DND-41 (cell line): ENCODE data around the gene AATF.

Experiments
- ATAC-seq: fragments of 200-7000 bp; cut with Tn5 transposase; 3 replicates; pipeline ENCODE4 v1.9.1; 2021; ENCODE audit warnings: low read depth; ENCODE audit not compliant: insufficient read depth
- DNase-seq: peaks from one replicate; pipeline ENCODE4 v3.0.0-alpha.2; 2020
- H2AFZ ChIP-seq: 2 replicates; pipeline ENCODE4 v1.6.0; 2012; ENCODE audit warnings: low read depth, low read length
- H3K27ac ChIP-seq: 2 replicates; pipeline ENCODE4 v1.5.1; 2012; ENCODE audit warnings: low read length, inconsistent platforms
- H3K27me3 ChIP-seq: fragments of 200-600 bp; sonication (generic); 2 replicates; pipeline ENCODE4 v1.6.0; 2012; ENCODE audit warnings: low read length, mild to moderate bottlenecking, inconsistent platforms; ENCODE audit not compliant: insufficient read depth, poor library complexity
- H3K36me3 ChIP-seq: 2 replicates; pipeline ENCODE4 v1.5.1; 2012; ENCODE audit warnings: low read length, inconsistent platforms; ENCODE audit not compliant: insufficient read depth
- H3K4me1 ChIP-seq: 2 replicates; pipeline ENCODE4 v1.5.1; 2012; ENCODE audit warnings: mild to moderate bottlenecking, low read length; ENCODE audit not compliant: insufficient read depth
- H3K4me2 ChIP-seq: 2 replicates; pipeline ENCODE4 v1.6.0; 2012; ENCODE audit warnings: mild to moderate bottlenecking, moderate library complexity, low read length, inconsistent platforms; ENCODE audit not compliant: insufficient read depth
- H3K4me3 ChIP-seq, 2 experiments: fragments of 200-600 bp in 1 of 2; shearing (Covaris generic) in 1 of 2; 2 replicates each; pipeline ENCODE4 v1.5.1; 2012 to 2016; ENCODE audit warnings: inconsistent platforms in 2 of 2, low read length in 2 of 2, mild to moderate bottlenecking in 2 of 2, low read depth in 1 of 2, moderate library complexity in 1 of 2
- H3K79me2 ChIP-seq: 2 replicates; pipeline ENCODE4 v1.6.0; 2012; ENCODE audit warnings: low read length, inconsistent platforms; ENCODE audit not compliant: insufficient read depth
- H3K9ac ChIP-seq: 2 replicates; pipeline ENCODE4 v1.6.0; 2012; ENCODE audit warnings: low read depth, mild to moderate bottlenecking, inconsistent platforms, low read length, moderate library complexity
- H3K9me3 ChIP-seq: 2 replicates; pipeline ENCODE4 v1.5.1; 2012; ENCODE audit warnings: low read length, moderate library complexity, mild to moderate bottlenecking, inconsistent platforms; ENCODE audit not compliant: insufficient read depth, severe bottlenecking
- H4K20me1 ChIP-seq: 2 replicates; pipeline ENCODE4 v1.6.0; 2012; ENCODE audit warnings: low read length; ENCODE audit not compliant: insufficient read depth
- EZH2 ChIP-seq: IDR thresholded peaks from 3 replicates; pipeline ENCODE4 v1.6.1; 2012; ENCODE audit warnings: borderline replicate concordance, low read depth, mild to moderate bottlenecking, moderate library complexity, low read length, inconsistent platforms; ENCODE audit not compliant: severe bottlenecking
- TF ChIP-seq, protein P1 (sequence below): IDR thresholded peaks from 2 replicates; pipeline ENCODE4 v1.5.1; 2012; ENCODE audit warnings: borderline replicate concordance, low read length, moderate library complexity, mild to moderate bottlenecking; ENCODE audit not compliant: poor library complexity, severe bottlenecking; ENCODE audit errors: extremely low read depth

Gene AATF

DNA sequence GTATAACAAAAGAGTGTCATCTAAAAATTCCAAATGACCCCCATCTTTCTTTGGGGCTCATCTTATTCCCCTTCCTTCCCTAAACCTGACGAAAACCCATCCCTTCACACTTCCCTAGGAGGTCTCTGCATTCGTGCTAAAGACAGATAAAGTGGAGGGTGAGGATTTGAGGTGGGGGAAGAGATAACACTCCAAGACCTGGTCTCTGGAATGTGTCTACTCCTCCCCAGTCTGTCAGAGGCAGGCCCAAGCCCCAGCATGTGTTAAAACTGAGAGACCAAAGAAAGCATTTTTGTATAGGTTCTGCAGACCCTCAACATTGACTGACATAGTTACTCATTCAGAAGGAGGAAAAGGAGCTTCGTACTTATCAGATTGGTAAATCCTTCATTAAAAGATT lies 22.5 kb upstream of the AATF start:
- H3K4me3 ChIP-seq = no peak overlapping the region
- no peak overlapping the region for H3K4me2 ChIP-seq
- H3K27ac ChIP-seq = no peak overlapping the region
- H3K9me3 ChIP-seq = no peaks in the 10 kb centered on the region
- TF ChIP-seq, protein P1, sequence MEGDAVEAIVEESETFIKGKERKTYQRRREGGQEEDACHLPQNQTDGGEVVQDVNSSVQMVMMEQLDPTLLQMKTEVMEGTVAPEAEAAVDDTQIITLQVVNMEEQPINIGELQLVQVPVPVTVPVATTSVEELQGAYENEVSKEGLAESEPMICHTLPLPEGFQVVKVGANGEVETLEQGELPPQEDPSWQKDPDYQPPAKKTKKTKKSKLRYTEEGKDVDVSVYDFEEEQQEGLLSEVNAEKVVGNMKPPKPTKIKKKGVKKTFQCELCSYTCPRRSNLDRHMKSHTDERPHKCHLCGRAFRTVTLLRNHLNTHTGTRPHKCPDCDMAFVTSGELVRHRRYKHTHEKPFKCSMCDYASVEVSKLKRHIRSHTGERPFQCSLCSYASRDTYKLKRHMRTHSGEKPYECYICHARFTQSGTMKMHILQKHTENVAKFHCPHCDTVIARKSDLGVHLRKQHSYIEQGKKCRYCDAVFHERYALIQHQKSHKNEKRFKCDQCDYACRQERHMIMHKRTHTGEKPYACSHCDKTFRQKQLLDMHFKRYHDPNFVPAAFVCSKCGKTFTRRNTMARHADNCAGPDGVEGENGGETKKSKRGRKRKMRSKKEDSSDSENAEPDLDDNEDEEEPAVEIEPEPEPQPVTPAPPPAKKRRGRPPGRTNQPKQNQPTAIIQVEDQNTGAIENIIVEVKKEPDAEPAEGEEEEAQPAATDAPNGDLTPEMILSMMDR = no peak
- TF ChIP-seq EZH2 = no peak
- H2AFZ ChIP-seq = no peak overlapping the region
- no peaks in the 10 kb centered on the region for H3K36me3 ChIP-seq
- H3K27me3 ChIP-seq = peaks cover 42% of the 10 kb centered on the region
- DNase-seq (no peak), ATAC-seq (no peak)
- H3K79me2 ChIP-seq = no peaks in the 10 kb centered on the region
- H3K9ac ChIP-seq = no peak overlapping the region
- no peaks in the 10 kb centered on the region for H3K4me1 ChIP-seq
- peaks cover 2% of the 10 kb centered on the region; the same call in 1 of the 2 replicates for H4K20me1 ChIP-seq

DNA sequence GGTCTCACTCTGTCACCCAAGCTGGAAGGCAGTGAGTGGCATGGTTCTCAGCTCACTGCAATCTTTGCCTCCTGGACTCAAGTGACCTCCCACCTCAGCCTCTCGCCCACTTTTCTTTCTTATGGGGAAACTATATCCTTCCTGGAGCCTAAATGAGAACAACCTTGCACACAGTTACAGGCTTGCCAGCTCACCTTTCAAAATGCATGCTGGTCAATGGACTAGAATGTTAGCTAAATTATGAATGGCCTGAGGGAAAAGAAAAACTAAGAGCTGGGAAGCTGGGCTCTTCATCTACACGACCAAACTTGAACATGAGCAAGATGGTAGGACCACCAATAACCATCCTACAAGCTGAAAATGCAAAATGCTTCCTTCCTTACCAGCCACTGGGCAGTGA lies 22.1 kb upstream of the AATF start:
- no peak for ATAC-seq
- Histone ChIP-seq H3K9me3 (no peaks in the 10 kb centered on the region), H3K4me2 (no peak overlapping the region), H2AFZ (no peak overlapping the region), H3K9ac (no peak overlapping the region), H3K27me3 (peaks cover 40% of the 10 kb centered on the region), H3K27ac (no peak overlapping the region), H3K4me1 (no peaks in the 10 kb centered on the region), H4K20me1 (peaks cover 3% of the 10 kb centered on the region; the same call in 1 of the 2 replicates), H3K79me2 (no peaks in the 10 kb centered on the region), H3K36me3 (no peaks in the 10 kb centered on the region), H3K4me3 (no peak overlapping the region)
- DNase-seq = no peak
- no peak for TF ChIP-seq EZH2
- TF ChIP-seq, protein P1 = no peak

DNA sequence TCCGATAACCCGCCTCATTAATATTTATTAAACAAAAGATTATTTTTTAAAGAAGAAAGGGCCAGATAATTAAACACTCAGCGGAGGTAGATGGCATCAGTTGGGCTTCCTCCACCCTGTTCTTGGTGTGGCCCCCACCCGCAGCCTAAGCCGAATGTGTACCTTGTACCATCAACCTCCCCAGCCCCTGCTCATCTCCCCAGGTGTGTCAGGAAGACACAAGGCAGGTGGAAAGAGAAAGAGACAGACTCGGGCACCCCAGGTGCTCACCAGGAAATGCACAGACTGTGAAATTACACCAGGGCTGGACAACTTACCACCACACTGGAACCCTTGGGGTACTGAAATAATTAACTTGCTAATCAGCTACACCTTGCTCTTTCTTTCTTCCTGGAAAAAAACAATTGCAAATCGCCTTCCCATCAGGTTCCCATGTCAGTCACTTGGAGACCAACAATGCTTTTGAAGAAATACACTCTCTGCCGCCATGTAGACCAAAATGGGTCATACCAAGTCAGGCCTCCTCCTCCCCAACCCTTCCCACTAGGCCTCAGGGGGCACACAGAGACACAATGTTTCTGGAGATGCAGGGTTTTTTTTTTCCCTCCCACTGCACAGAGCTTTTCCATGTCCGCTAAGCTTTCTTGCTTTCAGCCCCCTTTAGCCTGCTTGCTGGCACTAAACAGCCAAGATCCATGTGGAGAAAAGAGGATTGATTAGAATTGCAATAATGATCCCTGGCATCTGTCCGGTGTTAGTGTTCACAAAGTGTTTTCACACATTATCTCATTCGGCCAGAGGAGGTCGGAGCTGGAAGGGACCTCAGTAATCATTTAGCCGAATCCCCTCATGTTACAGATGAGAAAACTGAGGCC lies 20.0 kb upstream of the AATF start:
- Histone ChIP-seq H3K27ac (no peak overlapping the region), H3K79me2 (no peaks in the 10 kb centered on the region), H3K4me3 (no peak overlapping the region), H3K4me1 (no peaks in the 10 kb centered on the region), H2AFZ (no peak overlapping the region), H3K9me3 (no peaks in the 10 kb centered on the region), H3K4me2 (no peak overlapping the region), H3K9ac (no peak overlapping the region), H4K20me1 (peaks cover 3% of the 10 kb centered on the region; the same call in 1 of the 2 replicates), H3K36me3 (no peaks in the 10 kb centered on the region), H3K27me3 (peaks cover 39% of the 10 kb centered on the region)
- no peak for TF ChIP-seq EZH2
- TF ChIP-seq, protein P1 = no peak
- no peak for DNase-seq
- ATAC-seq = no peak
